GM13977 (cell line): ENCODE results near the gene ITGB2.
A peak's percentile ranks its signal among the peaks of the same experiment; 100 is the strongest.

Source experiments
- DNase-seq: peaks from one replicate; pipeline ENCODE4 v3.0.0; 2012; ENCODE audit warnings: low spot score
- CTCF ChIP-seq: IDR thresholded peaks from 2 replicates; pipeline ENCODE4 v1.5.1; 2012; ENCODE audit warnings: mild to moderate bottlenecking, control low read depth; ENCODE audit not compliant: insufficient read depth; ENCODE audit errors: extremely low read depth, missing control alignments
- in situ Hi-C: fragments of 300-500 bp; cut with MboI; formaldehyde crosslinking; loops from one replicate; pipeline ENCODE4 v1.12.0; 2022; ENCODE audit warnings: low sequenced_read_pairs, low pct_unique_long_range_greater_than_20kb, mixed read lengths, inconsistent platforms; ENCODE audit not compliant: unreplicated experiment

ITGB2 gene

GRCh38 chr21:44893948-44894656 is 26.6 kb downstream of the ITGB2 start:
- DNase-seq: no peak
- TF ChIP-seq CTCF: no peak
- in situ Hi-C loops: no loop called here

- no peak for TF ChIP-seq CTCF
- in situ Hi-C loops: no loop called here
- no peak for DNase-seq
These were observed 27.5 kb downstream of the ITGB2 start for GRCh38 chr21:44893278-44893556.

GRCh38 chr21:44892536-44893277 is 28.0 kb downstream of the ITGB2 start:
- TF ChIP-seq CTCF: peak; percentile 86
- in situ Hi-C loops: no loop called here
- DNase-seq: peak; percentile 85

- in situ Hi-C loops: no loop called here
- no peak for DNase-seq
- no peak for TF ChIP-seq CTCF
These were observed 28.6 kb downstream of the ITGB2 start for GRCh38 chr21:44892095-44892494.

GRCh38 chr21:44891631-44892031 is 29.1 kb downstream of the ITGB2 start:
- no peak for TF ChIP-seq CTCF
- no peak for DNase-seq
- in situ Hi-C loops: no loop called here

- in situ Hi-C loops: no loop called here
- no peak for DNase-seq
- no peak for TF ChIP-seq CTCF
These were observed 29.6 kb downstream of the ITGB2 start for GRCh38 chr21:44890961-44891541.
